SK-N-SH (cell line): Measurements from ENCODE around the gene KCTD8.

Source experiments
- ELF1 ChIP-seq: IDR thresholded peaks from 2 replicates; pipeline ENCODE4 v1.4.0; 2012
- EP300 ChIP-seq, 2 experiments: IDR thresholded peaks; 2 replicates each; pipeline versions ENCODE4 v1.4.0 to v1.6.1; 2012; ENCODE audit warnings: borderline replicate concordance in 1 of 2, low read depth in 1 of 2, low read length in 1 of 2
- FOXM1 ChIP-seq: IDR thresholded peaks from 2 replicates; pipeline ENCODE4 v1.4.0; 2012; ENCODE audit warnings: low read depth, mild to moderate bottlenecking
- GABPA ChIP-seq: IDR thresholded peaks from 2 replicates; pipeline ENCODE4 v1.4.0; 2012; ENCODE audit warnings: low read depth, mild to moderate bottlenecking
- MXI1 ChIP-seq: IDR thresholded peaks from 2 replicates; pipeline ENCODE4 v1.6.1; 2012; ENCODE audit warnings: mild to moderate bottlenecking, low read depth, low read length, improper control_type of control experiment
- POLR2AphosphoS5 ChIP-seq: IDR thresholded peaks from 2 replicates; pipeline ENCODE4 v1.6.1; 2012; ENCODE audit warnings: low read depth, low read length
- RAD21 ChIP-seq: IDR thresholded peaks from 2 replicates; pipeline ENCODE4 v1.6.1; 2012; ENCODE audit warnings: mild to moderate bottlenecking, low read length
- RFX5 ChIP-seq: IDR thresholded peaks from 2 replicates; pipeline ENCODE4 v1.6.1; 2012; ENCODE audit warnings: mild to moderate bottlenecking, improper control_type of control experiment, low read length
- SMC3 ChIP-seq: IDR thresholded peaks from 2 replicates; pipeline ENCODE4 v1.6.1; 2012; ENCODE audit warnings: low read depth, low read length, improper control_type of control experiment
- TAF1 ChIP-seq: IDR thresholded peaks from 2 replicates; pipeline ENCODE4 v1.6.1; 2012; ENCODE audit warnings: low read depth, mild to moderate bottlenecking, low read length, moderate library complexity, borderline replicate concordance
- YY1 ChIP-seq: IDR thresholded peaks from 2 replicates; pipeline ENCODE4 v1.4.0; 2012; ENCODE audit warnings: low read depth, mild to moderate bottlenecking
- TF ChIP-seq, protein P1 (sequence below): fragments of 200-600 bp; sonication (generic); IDR thresholded peaks from 2 replicates; pipeline ENCODE4 v1.6.1; 2017; ENCODE audit warnings: antibody characterized with exemption, mild to moderate bottlenecking, moderate library complexity
- TF ChIP-seq, protein P2 (sequence below): IDR thresholded peaks from 2 replicates; pipeline ENCODE4 v1.6.1; 2012; ENCODE audit warnings: mild to moderate bottlenecking, low read depth, low read length, moderate library complexity
- TF ChIP-seq, protein P3 (sequence below): fragments of 150-350 bp; IDR thresholded peaks from 2 replicates; pipeline ENCODE4 v1.6.1; 2017; ENCODE audit warnings: antibody characterized with exemption, low read length, low read depth, borderline replicate concordance

DNA sequence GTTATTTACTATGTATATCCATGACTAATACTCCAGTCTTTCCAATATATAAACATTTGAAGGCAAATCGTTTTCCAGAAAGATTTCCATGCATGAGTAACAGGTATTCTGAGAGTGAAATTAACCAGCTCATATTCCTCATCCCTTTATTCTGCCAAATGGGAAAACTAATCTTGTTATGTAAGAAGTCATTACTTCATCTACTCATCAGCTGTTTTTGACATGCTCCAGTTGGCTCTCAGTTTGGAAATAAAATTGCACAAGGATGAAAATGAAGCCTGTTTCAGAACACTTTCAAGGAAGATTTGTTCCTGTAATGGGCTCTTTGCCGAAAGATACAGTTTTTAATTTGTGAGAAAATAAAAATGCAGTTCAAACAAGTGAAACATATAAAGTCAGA, 121.9 kb downstream of the KCTD8 start:
- TF ChIP-seq, protein P1, sequence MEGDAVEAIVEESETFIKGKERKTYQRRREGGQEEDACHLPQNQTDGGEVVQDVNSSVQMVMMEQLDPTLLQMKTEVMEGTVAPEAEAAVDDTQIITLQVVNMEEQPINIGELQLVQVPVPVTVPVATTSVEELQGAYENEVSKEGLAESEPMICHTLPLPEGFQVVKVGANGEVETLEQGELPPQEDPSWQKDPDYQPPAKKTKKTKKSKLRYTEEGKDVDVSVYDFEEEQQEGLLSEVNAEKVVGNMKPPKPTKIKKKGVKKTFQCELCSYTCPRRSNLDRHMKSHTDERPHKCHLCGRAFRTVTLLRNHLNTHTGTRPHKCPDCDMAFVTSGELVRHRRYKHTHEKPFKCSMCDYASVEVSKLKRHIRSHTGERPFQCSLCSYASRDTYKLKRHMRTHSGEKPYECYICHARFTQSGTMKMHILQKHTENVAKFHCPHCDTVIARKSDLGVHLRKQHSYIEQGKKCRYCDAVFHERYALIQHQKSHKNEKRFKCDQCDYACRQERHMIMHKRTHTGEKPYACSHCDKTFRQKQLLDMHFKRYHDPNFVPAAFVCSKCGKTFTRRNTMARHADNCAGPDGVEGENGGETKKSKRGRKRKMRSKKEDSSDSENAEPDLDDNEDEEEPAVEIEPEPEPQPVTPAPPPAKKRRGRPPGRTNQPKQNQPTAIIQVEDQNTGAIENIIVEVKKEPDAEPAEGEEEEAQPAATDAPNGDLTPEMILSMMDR, result no peak
- TF ChIP-seq EP300 (IDR thresholded peaks at IDR 0.05; ENCODE audit: borderline replicate concordance in 1 of 2, low read depth in 1 of 2, low read length in 1 of 2) (no peak), GABPA (no peak), YY1 (no peak), POLR2AphosphoS5 (no peak), SMC3 (no peak), RFX5 (no peak), MXI1 (no peak), ELF1 (no peak), FOXM1 (no peak), TAF1 (no peak), RAD21 (no peak)
- TF ChIP-seq, protein P2, sequence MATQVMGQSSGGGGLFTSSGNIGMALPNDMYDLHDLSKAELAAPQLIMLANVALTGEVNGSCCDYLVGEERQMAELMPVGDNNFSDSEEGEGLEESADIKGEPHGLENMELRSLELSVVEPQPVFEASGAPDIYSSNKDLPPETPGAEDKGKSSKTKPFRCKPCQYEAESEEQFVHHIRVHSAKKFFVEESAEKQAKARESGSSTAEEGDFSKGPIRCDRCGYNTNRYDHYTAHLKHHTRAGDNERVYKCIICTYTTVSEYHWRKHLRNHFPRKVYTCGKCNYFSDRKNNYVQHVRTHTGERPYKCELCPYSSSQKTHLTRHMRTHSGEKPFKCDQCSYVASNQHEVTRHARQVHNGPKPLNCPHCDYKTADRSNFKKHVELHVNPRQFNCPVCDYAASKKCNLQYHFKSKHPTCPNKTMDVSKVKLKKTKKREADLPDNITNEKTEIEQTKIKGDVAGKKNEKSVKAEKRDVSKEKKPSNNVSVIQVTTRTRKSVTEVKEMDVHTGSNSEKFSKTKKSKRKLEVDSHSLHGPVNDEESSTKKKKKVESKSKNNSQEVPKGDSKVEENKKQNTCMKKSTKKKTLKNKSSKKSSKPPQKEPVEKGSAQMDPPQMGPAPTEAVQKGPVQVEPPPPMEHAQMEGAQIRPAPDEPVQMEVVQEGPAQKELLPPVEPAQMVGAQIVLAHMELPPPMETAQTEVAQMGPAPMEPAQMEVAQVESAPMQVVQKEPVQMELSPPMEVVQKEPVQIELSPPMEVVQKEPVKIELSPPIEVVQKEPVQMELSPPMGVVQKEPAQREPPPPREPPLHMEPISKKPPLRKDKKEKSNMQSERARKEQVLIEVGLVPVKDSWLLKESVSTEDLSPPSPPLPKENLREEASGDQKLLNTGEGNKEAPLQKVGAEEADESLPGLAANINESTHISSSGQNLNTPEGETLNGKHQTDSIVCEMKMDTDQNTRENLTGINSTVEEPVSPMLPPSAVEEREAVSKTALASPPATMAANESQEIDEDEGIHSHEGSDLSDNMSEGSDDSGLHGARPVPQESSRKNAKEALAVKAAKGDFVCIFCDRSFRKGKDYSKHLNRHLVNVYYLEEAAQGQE, result no peak
- TF ChIP-seq, protein P3, sequence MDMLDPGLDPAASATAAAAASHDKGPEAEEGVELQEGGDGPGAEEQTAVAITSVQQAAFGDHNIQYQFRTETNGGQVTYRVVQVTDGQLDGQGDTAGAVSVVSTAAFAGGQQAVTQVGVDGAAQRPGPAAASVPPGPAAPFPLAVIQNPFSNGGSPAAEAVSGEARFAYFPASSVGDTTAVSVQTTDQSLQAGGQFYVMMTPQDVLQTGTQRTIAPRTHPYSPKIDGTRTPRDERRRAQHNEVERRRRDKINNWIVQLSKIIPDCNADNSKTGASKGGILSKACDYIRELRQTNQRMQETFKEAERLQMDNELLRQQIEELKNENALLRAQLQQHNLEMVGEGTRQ, result no peak
